OCI-LY7 (cell line): ENCODE data around the gene TAF1L.

ENCODE experiments used
- EZH2phosphoT487 ChIP-seq: fragments of 200-600 bp; sonication (generic); IDR thresholded peaks from 2 replicates; pipeline ENCODE4 v1.6.1; 2018; ENCODE audit warnings: low read depth, borderline replicate concordance, mild to moderate bottlenecking, mixed run types, antibody characterized with exemption, low read length, moderate library complexity, mixed read lengths
- TF ChIP-seq, protein P1 (sequence below): fragments of 200-600 bp; sonication (generic); conservative IDR thresholded peaks from 2 replicates; pipeline ENCODE4 v1.5.1; 2014; ENCODE audit warnings: mild to moderate bottlenecking, antibody characterized with exemption, low read length, moderate library complexity, mixed read lengths

DNA sequence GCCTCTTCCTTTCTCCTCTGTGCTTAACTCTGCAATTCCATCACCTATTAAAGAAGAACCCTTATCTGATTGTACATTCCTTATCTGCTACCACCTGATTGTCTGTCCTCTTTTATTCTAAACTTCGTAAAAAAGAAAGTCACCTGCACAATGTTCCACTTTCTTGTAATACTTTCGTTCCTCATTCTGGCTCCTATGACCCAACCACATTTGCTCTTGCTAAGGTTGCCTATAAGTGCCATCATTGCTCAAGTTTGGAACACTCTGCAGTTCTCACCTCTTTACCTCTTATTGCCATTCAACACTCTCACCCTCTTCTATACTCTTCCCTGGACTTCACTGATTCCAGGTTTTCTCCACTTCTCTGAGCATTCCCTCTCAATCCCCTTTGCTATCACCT is 10.1 kb downstream of the TAF1L start:
- TF ChIP-seq, protein P1, sequence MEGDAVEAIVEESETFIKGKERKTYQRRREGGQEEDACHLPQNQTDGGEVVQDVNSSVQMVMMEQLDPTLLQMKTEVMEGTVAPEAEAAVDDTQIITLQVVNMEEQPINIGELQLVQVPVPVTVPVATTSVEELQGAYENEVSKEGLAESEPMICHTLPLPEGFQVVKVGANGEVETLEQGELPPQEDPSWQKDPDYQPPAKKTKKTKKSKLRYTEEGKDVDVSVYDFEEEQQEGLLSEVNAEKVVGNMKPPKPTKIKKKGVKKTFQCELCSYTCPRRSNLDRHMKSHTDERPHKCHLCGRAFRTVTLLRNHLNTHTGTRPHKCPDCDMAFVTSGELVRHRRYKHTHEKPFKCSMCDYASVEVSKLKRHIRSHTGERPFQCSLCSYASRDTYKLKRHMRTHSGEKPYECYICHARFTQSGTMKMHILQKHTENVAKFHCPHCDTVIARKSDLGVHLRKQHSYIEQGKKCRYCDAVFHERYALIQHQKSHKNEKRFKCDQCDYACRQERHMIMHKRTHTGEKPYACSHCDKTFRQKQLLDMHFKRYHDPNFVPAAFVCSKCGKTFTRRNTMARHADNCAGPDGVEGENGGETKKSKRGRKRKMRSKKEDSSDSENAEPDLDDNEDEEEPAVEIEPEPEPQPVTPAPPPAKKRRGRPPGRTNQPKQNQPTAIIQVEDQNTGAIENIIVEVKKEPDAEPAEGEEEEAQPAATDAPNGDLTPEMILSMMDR, result no peak
- TF ChIP-seq EZH2phosphoT487, result no peak
